Measurements from ENCODE around the gene MGRN1. TPM values are rescaled to one million over a fixed set of nuclear protein-coding genes. Genes with fewer than 3 reads are reported as not detected.

Gene MGRN1
- total RNA-seq, 1 experiment from 2014 or later: 22.7 TPM

DNA sequence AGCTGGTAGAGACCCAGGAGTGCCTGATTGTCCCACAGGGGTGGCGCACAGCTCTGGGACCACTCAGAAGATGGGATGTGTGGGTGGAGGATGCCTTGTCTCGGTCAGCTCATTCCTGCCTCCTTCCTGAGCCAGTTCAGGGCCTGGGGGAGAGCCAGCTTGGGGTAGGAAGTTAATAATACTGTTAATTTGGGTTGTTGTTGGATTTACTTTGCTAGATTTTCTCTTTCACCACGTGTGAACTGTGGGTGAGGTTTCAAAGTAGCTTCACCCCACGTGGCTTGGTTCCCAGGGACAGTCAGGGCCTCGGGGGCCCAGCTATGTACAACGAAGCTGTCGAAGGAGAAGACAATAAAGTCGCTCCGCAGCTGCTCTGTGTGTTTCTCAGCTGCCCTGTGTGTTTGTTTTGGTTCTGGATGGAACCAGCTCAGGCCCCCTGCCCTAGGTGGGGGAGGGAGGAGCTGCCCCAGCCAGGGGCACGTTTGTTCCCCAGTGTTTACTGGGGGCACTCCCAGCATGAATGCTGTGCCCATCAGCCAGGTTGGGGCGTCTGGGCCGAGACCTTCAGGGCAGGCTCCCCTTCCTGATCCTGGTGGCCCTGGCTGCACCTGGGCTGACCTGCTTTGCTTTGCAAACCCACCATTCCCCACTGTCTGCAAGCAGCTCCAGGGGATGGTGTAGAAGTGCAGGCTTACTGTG, 71.0 kb downstream of the MGRN1 start:
- no TSS peak for BruUV-seq (replicated peaks)
- Histone ChIP-seq H3K79me2 (ENCODE audit: low read length) (0 out of 2 replicates have a peak, but pooled peaks cover 3% of the 10 kb centered on the region), H3K4me1 (ENCODE audit: insufficient read depth, low read length) (peaks cover 5% of the 10 kb centered on the region; the same call in 1 of the 2 replicates), H3K27ac (ENCODE audit: low read length) (no peak overlapping the region), H3K4me2 (ENCODE audit: low read length) (no peak overlapping the region), H3K9me3 (ENCODE audit: low read length) (no peaks in the 10 kb centered on the region), H4K20me1 (ENCODE audit: low read length) (no peaks in the 10 kb centered on the region), H3F3A (ENCODE audit: low read length, unreplicated experiment) (no peaks in the 10 kb centered on the region), H3K27me3 (ENCODE audit: low read length) (no peaks in the 10 kb centered on the region), H2AFZ (ENCODE audit: low read length) (no peak overlapping the region), H3K9ac (ENCODE audit: low read length) (no peak overlapping the region), H3K36me3 (ENCODE audit: low read depth, low read length) (no peaks in the 10 kb centered on the region; the same call in 1 of the 2 replicates), H3K4me3 (ENCODE audit: low read length) (no peak overlapping the region), H3K9me2 (replicated peaks; ENCODE audit: low read length) (no peaks in the 10 kb centered on the region)
- TF ChIP-seq, protein P1, sequence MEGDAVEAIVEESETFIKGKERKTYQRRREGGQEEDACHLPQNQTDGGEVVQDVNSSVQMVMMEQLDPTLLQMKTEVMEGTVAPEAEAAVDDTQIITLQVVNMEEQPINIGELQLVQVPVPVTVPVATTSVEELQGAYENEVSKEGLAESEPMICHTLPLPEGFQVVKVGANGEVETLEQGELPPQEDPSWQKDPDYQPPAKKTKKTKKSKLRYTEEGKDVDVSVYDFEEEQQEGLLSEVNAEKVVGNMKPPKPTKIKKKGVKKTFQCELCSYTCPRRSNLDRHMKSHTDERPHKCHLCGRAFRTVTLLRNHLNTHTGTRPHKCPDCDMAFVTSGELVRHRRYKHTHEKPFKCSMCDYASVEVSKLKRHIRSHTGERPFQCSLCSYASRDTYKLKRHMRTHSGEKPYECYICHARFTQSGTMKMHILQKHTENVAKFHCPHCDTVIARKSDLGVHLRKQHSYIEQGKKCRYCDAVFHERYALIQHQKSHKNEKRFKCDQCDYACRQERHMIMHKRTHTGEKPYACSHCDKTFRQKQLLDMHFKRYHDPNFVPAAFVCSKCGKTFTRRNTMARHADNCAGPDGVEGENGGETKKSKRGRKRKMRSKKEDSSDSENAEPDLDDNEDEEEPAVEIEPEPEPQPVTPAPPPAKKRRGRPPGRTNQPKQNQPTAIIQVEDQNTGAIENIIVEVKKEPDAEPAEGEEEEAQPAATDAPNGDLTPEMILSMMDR (conservative IDR thresholded peaks at IDR 0.05; ENCODE audit: low read depth, low read length): no peak
- no peak for TF ChIP-seq EZH2 (IDR thresholded peaks at IDR 0.05; ENCODE audit: low read length, unreplicated experiment)
- no peak for TF ChIP-seq EZH2phosphoT487 (IDR thresholded peaks at IDR 0.05; ENCODE audit: borderline replicate concordance, low read length)
- ChIA-PET CTCF (interaction anchor here (0.6 kb wide), 1 partner anchor 72 kb away, joined by 3 read pairs; no protein-coding TSS in a partner anchor), POLR2A (ENCODE audit: unreplicated experiment) (interaction anchor here (0.9 kb wide), 1 partner anchor 16 kb away, joined by 5 read pairs; no protein-coding TSS in a partner anchor)
- ATAC-seq: no peak
- intact Hi-C loops (cut with micrococcal nuclease): no loop called here
- DNase-seq: no peak

- no peak overlapping the region for H2AFZ ChIP-seq (ENCODE audit: low read length)
- CTCF ChIA-PET: no interaction called here
- H3K4me2 ChIP-seq (ENCODE audit: low read length): no peak overlapping the region
- no peaks in the 10 kb centered on the region for H3K9me3 ChIP-seq (ENCODE audit: low read length)
- H3K27me3 ChIP-seq (ENCODE audit: low read length): no peaks in the 10 kb centered on the region
- H4K20me1 ChIP-seq (ENCODE audit: low read length): no peaks in the 10 kb centered on the region
- ATAC-seq (no peak), DNase-seq (no peak)
- no peaks in the 10 kb centered on the region for H3K9me2 ChIP-seq (replicated peaks; ENCODE audit: low read length)
- no peak overlapping the region for H3K4me3 ChIP-seq (ENCODE audit: low read length)
- POLR2A ChIA-PET (ENCODE audit: unreplicated experiment): no interaction called here
- no peaks in the 10 kb centered on the region for H3F3A ChIP-seq (ENCODE audit: low read length, unreplicated experiment)
- H3K9ac ChIP-seq (ENCODE audit: low read length): no peak overlapping the region
- H3K27ac ChIP-seq (ENCODE audit: low read length): no peak overlapping the region
- BruUV-seq (replicated peaks): no TSS peak
- no peaks in the 10 kb centered on the region; the same call in 1 of the 2 replicates for H3K36me3 ChIP-seq (ENCODE audit: low read depth, low read length)
- 0 out of 2 replicates have a peak, but pooled peaks cover 3% of the 10 kb centered on the region for H3K79me2 ChIP-seq (ENCODE audit: low read length)
- TF ChIP-seq EZH2phosphoT487 (IDR thresholded peaks at IDR 0.05; ENCODE audit: borderline replicate concordance, low read length): no peak
- no peak for TF ChIP-seq EZH2 (IDR thresholded peaks at IDR 0.05; ENCODE audit: low read length, unreplicated experiment)
- TF ChIP-seq, protein P1 (conservative IDR thresholded peaks at IDR 0.05; ENCODE audit: low read depth, low read length): no peak
- intact Hi-C loops (cut with micrococcal nuclease): no loop called here
- H3K4me1 ChIP-seq (ENCODE audit: insufficient read depth, low read length): peaks cover 5% of the 10 kb centered on the region; the same call in 1 of the 2 replicates
Observed at GRCh38 chr16:4696172-4696904, 71.7 kb downstream of the MGRN1 start.
